HEK293 (cell line): ENCODE measurements around the gene C17orf113.

ENCODE experiments used
- CTCF ChIP-seq: fragments of 450-650 bp; formaldehyde crosslinking; IDR thresholded peaks from 2 replicates; pipeline ENCODE4 v1.5.1; 2016; ENCODE audit warnings: missing biosample characterization, missing genetic modification characterization
- HOXA7 ChIP-seq: sonication (generic); formaldehyde crosslinking; IDR thresholded peaks from 2 replicates; pipeline ENCODE4 v1.8.1; 2022; ENCODE audit warnings: missing genetic modification reagents, borderline replicate concordance
- PRDM1 ChIP-seq: fragments of 450-650 bp; formaldehyde crosslinking; IDR thresholded peaks from 2 replicates; pipeline ENCODE4; 2016; ENCODE audit warnings: missing biosample characterization, missing genetic modification characterization
- REST ChIP-seq: fragments of 450-650 bp; formaldehyde crosslinking; IDR thresholded peaks from 2 replicates; pipeline ENCODE4 v1.5.1; 2016; ENCODE audit warnings: missing biosample characterization, missing genetic modification characterization
- ZBTB26 ChIP-seq: fragments of 450-650 bp; formaldehyde crosslinking; optimal IDR thresholded peaks from 2 replicates; pipeline ENCODE3; 2016; ENCODE audit warnings: missing biosample characterization, mild to moderate bottlenecking, missing genetic modification characterization
- ZFP3 ChIP-seq: fragments of 450-650 bp; formaldehyde crosslinking; IDR thresholded peaks from 2 replicates; pipeline ENCODE4 v1.5.1; 2016; ENCODE audit warnings: low read depth, missing biosample characterization, missing genetic modification characterization
- ZNF341 ChIP-seq: fragments of 450-650 bp; formaldehyde crosslinking; IDR thresholded peaks from 2 replicates; pipeline ENCODE4; 2016; ENCODE audit warnings: low read depth, missing biosample characterization, missing genetic modification characterization

GRCh38 chr17:41988418-41988817 is 62.0 kb downstream of the C17orf113 start:
- TF ChIP-seq CTCF (no peak), ZNF341 (tag by site-specific recombination) (no peak), PRDM1 (tag by site-specific recombination) (peak; percentile 57; the same call in 1 of the 2 replicates), REST (tag by site-specific recombination) (no peak), ZFP3 (tag by site-specific recombination) (no peak), HOXA7 (CRISPR knock-in tag) (no peak), ZBTB26 (tag by site-specific recombination) (no peak)
